IMR-90 (cell line): ENCODE data around the gene RNASEH2B. TPM values are rescaled to one million over a fixed set of nuclear protein-coding genes. Genes with fewer than 3 reads are reported as not detected.

ENCODE experiments used
- ATAC-seq: fragments of 200-7000 bp; cut with Tn5 transposase; 2 replicates; pipeline ENCODE4 v1.9.1; 2020; ENCODE audit warnings: low read depth, mild to moderate bottlenecking, moderate library complexity
- BruUV-seq: library from RNA; stranded (reverse); fragments of 400-500 nt; replicated peaks from 2 replicates; lab custom pipeline; 2021; lab: Mats Ljungman, UMichigan
- CTCF ChIA-PET: fragments of 300-600 bp; formaldehyde crosslinking; extraction: SDS; loops from one replicate; lab custom pipeline; 2021; ENCODE audit warnings: antibody characterized with exemption; lab: Yijun Ruan, JAX
- POLR2A ChIA-PET: fragments of 300-600 bp; sonication (Branson Sonifier 250); formaldehyde crosslinking; loops from one replicate; lab custom pipeline; 2022; ENCODE audit warnings: antibody characterized with exemption; ENCODE audit not compliant: unreplicated experiment; lab: Charles Lee
- DNase-seq: peaks from one replicate; pipeline ENCODE4 v3.0.0; 2013
- H2AFZ ChIP-seq: replicated peaks from 2 replicates; pipeline ENCODE3; 2013; ENCODE audit warnings: low read length, mild to moderate bottlenecking; ENCODE audit not compliant: poor library complexity
- H2AK5ac ChIP-seq: 2 replicates; pipeline ENCODE4 v1.6.1; 2013; ENCODE audit warnings: low read depth, low read length, inconsistent platforms
- H2AK9ac ChIP-seq: replicated peaks from 2 replicates; pipeline ENCODE3; 2013; ENCODE audit warnings: mild to moderate bottlenecking, low read depth, low read length, moderate library complexity; ENCODE audit not compliant: poor library complexity
- H2BK120ac ChIP-seq: 2 replicates; pipeline ENCODE4 v1.6.1; 2013; ENCODE audit warnings: low read depth, low read length, inconsistent platforms
- H2BK15ac ChIP-seq: 3 replicates; pipeline ENCODE4 v1.6.1; 2013; ENCODE audit warnings: low read depth, low read length, inconsistent platforms
- H2BK20ac ChIP-seq: 2 replicates; pipeline ENCODE4 v1.6.1; 2013; ENCODE audit warnings: low read depth, mild to moderate bottlenecking, inconsistent platforms, low read length, moderate library complexity
- H2BK5ac ChIP-seq: 2 replicates; pipeline ENCODE4 v1.6.1; 2013; ENCODE audit warnings: mild to moderate bottlenecking, low read depth, low read length, inconsistent platforms; ENCODE audit not compliant: poor library complexity, severe bottlenecking
- H3K14ac ChIP-seq: replicated peaks from 2 replicates; pipeline ENCODE4 v1.6.1; 2013; ENCODE audit warnings: low read depth, low read length, inconsistent platforms
- H3K18ac ChIP-seq: 2 replicates; pipeline ENCODE4 v1.6.1; 2013; ENCODE audit warnings: low read depth, low read length, control low read depth
- H3K23ac ChIP-seq: 2 replicates; pipeline ENCODE4 v1.6.1; 2013; ENCODE audit warnings: low read depth, low read length, inconsistent platforms
- H3K27ac ChIP-seq: 2 replicates; pipeline ENCODE4 v1.5.1; 2013; ENCODE audit warnings: mild to moderate bottlenecking, control low read depth, low read length; ENCODE audit not compliant: insufficient read depth
- H3K27me3 ChIP-seq: 2 replicates; pipeline ENCODE4 v1.6.1; 2013; ENCODE audit warnings: low read length; ENCODE audit not compliant: control insufficient read depth, insufficient read depth
- H3K36me3 ChIP-seq: 2 replicates; pipeline ENCODE4 v1.6.1; 2013; ENCODE audit warnings: low read length, mixed read lengths; ENCODE audit not compliant: control insufficient read depth, insufficient read depth
- H3K4ac ChIP-seq: 2 replicates; pipeline ENCODE4 v1.6.1; 2013; ENCODE audit warnings: low read depth, low read length, inconsistent platforms
- H3K4me1 ChIP-seq: 2 replicates; pipeline ENCODE4 v1.6.1; 2013; ENCODE audit warnings: low read length, mixed read lengths; ENCODE audit not compliant: control insufficient read depth, insufficient read depth
- H3K4me2 ChIP-seq: 2 replicates; pipeline ENCODE4 v1.6.1; 2013; ENCODE audit warnings: low read depth, mild to moderate bottlenecking, control low read depth, low read length, moderate library complexity
- H3K4me3 ChIP-seq: 2 replicates; pipeline ENCODE4 v1.5.1; 2013; ENCODE audit warnings: low read depth, mild to moderate bottlenecking, control low read depth, low read length, moderate library complexity; ENCODE audit not compliant: insufficient read depth
- H3K56ac ChIP-seq: 2 replicates; pipeline ENCODE4 v1.6.1; 2013; ENCODE audit warnings: low read length, inconsistent platforms; ENCODE audit not compliant: insufficient read depth; ENCODE audit errors: extremely low read depth
- H3K79me1 ChIP-seq, 2 experiments: 2 replicates each; pipeline ENCODE4 v1.6.1; 2013; ENCODE audit warnings: low read length in 2 of 2, inconsistent platforms in 1 of 2, low read depth in 1 of 2
- H3K9ac ChIP-seq: 2 replicates; pipeline ENCODE4 v1.6.1; 2013; ENCODE audit warnings: low read depth, low read length, control low read depth
- H3K9me1 ChIP-seq: 2 replicates; pipeline ENCODE4 v1.6.1; 2013; ENCODE audit warnings: low read length, inconsistent platforms; ENCODE audit not compliant: insufficient read depth
- H3K9me3 ChIP-seq: 2 replicates; pipeline ENCODE4 v1.6.1; 2013; ENCODE audit warnings: low read length; ENCODE audit not compliant: control insufficient read depth, insufficient read depth
- H4K20me1 ChIP-seq: 2 replicates; pipeline ENCODE4 v1.6.1; 2013; ENCODE audit warnings: low read length, inconsistent platforms; ENCODE audit not compliant: insufficient read depth
- H4K5ac ChIP-seq: 2 replicates; pipeline ENCODE4 v1.6.1; 2013; ENCODE audit warnings: mild to moderate bottlenecking, low read depth, low read length, control low read depth
- H4K8ac ChIP-seq, 2 experiments: 2 replicates each; pipeline ENCODE4 v1.6.1; 2013; ENCODE audit warnings: low read depth in 2 of 2, low read length in 2 of 2, control low read depth in 1 of 2, inconsistent platforms in 1 of 2
- H4K91ac ChIP-seq: 2 replicates; pipeline ENCODE4 v1.6.1; 2013; ENCODE audit warnings: low read depth, low read length, inconsistent platforms; ENCODE audit not compliant: insufficient read depth
- FOS ChIP-seq: fragments of 150-350 bp; IDR thresholded peaks from 2 replicates; pipeline ENCODE4 v1.6.1; 2016; ENCODE audit warnings: low read depth, low read length
- WGBS, 2 experiments: methylation state at CpG; one replicate each; pipeline versions ENCODE4 v1.1.5 to v1.1.7; 2013; ENCODE audit warnings: missing lambda C conversion rate in 2 of 2; ENCODE audit not compliant: insufficient read length in 1 of 2; ENCODE audit errors: extremely low coverage in 2 of 2; 5-methylcytosine and 5-hydroxymethylcytosine counted together
- dilution Hi-C: fragments of 300-500 bp; cut with HindIII; formaldehyde crosslinking; loops from one replicate; pipeline ENCODE4 v1.14.3; 2018; ENCODE audit warnings: low sequenced_read_pairs; ENCODE audit not compliant: unreplicated experiment
- in situ Hi-C: fragments of 300-500 bp; cut with MboI; formaldehyde crosslinking; loops from 3 replicates; pipeline ENCODE4 v1.14.3; 2019; ENCODE audit warnings: low sequenced_read_pairs, inconsistent platforms, mixed read lengths
- intact Hi-C: fragments of 100-400 bp; cut with micrococcal nuclease; formaldehyde crosslinking; loops from 2 replicates; pipeline ENCODE4 v1.10.0; 2022
- polyA plus RNA-seq, 3 experiments: library from polyadenylated mRNA; depleted of rRNA; stranded (reverse); fragments of >200 nt; gene quantifications; 2 replicates each; pipeline ENCODE4 v1.2.3, GENCODE V29; 2012; ENCODE audit warnings: low replicate concordance in 1 of 3
- total RNA-seq: library from RNA; depleted of rRNA; stranded (reverse); fragments of >200 nt; gene quantifications from 2 replicates; pipeline ENCODE4 v1.2.3, GENCODE V29; 2012

RNASEH2B gene
- total and polyA plus RNA-seq, 2 of the 4 experiments (the other 2 are of a cell fraction) = 11.2 to 14.2 TPM

DNA sequence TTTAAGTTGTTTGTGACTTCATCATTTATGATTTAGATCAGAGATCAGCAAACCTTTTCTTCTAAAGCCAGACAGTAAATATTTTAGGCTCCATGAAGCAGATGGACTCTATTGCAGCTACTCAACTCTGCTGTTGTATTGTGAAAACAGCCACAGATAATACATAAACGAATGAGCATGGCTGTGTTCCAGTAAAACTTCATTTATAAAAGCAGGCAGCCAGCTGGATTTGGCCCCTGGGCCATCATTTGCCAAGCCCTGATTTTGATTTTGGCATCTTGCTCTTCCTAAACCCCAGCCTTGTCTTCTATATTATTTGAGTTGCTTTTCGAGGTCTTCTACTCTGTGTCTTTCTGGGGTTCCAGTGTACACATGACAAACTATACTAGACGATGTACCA is 41.3 kb downstream of the RNASEH2B start:
- CTCF ChIA-PET = no interaction called here

More for the DNA sequence above, 41.3 kb downstream of the RNASEH2B start:
- ATAC-seq (no peak), DNase-seq (no peak)
- in situ Hi-C loops (no loop called here), dilution Hi-C loops (no loop called here), intact Hi-C loops (no loop called here)
- peaks cover 2% of the 10 kb centered on the region; the same call in 1 of the 2 replicates for H3K36me3 ChIP-seq
- H2BK120ac ChIP-seq = no peak overlapping the region
- no peak overlapping the region for H2BK15ac ChIP-seq
- H3K27ac ChIP-seq = no peak overlapping the region
- WGBS, 2 experiments = no CpG with 5 or more reads among the region's 3 CpGs
- no peak overlapping the region for H3K4ac ChIP-seq
- no peaks in the 10 kb centered on the region for H3K4me1 ChIP-seq
- no peaks in the 10 kb centered on the region for H4K20me1 ChIP-seq
- H3K56ac ChIP-seq = no peak overlapping the region
- H2BK5ac ChIP-seq = no peak overlapping the region
- H4K8ac ChIP-seq = no peak overlapping the region
- no peaks in the 10 kb centered on the region for H3K9me3 ChIP-seq
- H3K9me1 ChIP-seq = no peaks in the 10 kb centered on the region
- POLR2A ChIA-PET = no interaction called here
- no peak overlapping the region for H3K4me3 ChIP-seq
- no peaks in the 10 kb centered on the region for H3K79me1 ChIP-seq
- H3K27me3 ChIP-seq = no peaks in the 10 kb centered on the region
- no peak overlapping the region for H3K14ac ChIP-seq
- no peak overlapping the region for H2BK20ac ChIP-seq
- no peak overlapping the region for H2AK9ac ChIP-seq
- no peak overlapping the region for H3K18ac ChIP-seq
- no peak for TF ChIP-seq FOS
- H2AK5ac ChIP-seq = no peak overlapping the region
- H4K91ac ChIP-seq = no peak overlapping the region
- no TSS peak for BruUV-seq
- no peak overlapping the region for H2AFZ ChIP-seq
- no peak overlapping the region for H3K9ac ChIP-seq
- H3K4me2 ChIP-seq = no peak overlapping the region
- H4K5ac ChIP-seq = no peak overlapping the region
- H3K23ac ChIP-seq = no peak overlapping the region
